Activated naive CD4-positive, alpha-beta T cell (primary cell): ENCODE data around the gene MPPED1.

Experiments used
- DNase-seq, 4 experiments: peaks; one replicate each; lab custom pipeline; 2025; lab: John Stamatoyannopoulos, UW

The MPPED1 gene

DNA sequence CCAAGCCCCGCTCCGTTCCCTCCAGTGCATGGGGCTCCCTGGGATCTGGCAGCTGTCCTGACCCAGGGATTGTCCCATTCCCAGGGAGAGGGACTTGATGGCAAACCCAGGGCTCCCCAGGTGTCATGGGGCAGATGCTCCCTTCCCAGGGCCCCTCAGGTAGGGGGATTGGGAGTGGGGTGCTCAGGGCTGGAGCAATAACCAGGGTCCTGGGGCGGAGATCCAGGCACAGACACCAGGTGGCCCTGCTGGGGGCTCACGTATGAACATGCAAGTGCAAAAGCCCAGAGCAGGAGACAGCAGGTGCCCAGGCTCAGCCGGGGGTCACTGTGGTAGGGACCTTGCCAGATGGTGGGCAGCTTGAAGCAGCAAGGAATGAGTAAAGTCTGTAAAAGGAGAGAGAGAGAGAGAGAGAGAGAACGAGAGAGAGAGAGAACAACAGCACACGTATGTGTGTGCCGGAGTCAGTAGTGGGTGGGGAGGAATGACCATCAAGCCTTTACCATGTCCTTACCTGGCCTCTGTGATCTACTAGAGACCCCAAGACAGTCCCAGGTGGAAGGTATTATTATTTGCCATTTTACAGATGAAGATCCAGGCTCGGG lies 19.3 kb upstream of the MPPED1 start:
- no peak for DNase-seq

DNA sequence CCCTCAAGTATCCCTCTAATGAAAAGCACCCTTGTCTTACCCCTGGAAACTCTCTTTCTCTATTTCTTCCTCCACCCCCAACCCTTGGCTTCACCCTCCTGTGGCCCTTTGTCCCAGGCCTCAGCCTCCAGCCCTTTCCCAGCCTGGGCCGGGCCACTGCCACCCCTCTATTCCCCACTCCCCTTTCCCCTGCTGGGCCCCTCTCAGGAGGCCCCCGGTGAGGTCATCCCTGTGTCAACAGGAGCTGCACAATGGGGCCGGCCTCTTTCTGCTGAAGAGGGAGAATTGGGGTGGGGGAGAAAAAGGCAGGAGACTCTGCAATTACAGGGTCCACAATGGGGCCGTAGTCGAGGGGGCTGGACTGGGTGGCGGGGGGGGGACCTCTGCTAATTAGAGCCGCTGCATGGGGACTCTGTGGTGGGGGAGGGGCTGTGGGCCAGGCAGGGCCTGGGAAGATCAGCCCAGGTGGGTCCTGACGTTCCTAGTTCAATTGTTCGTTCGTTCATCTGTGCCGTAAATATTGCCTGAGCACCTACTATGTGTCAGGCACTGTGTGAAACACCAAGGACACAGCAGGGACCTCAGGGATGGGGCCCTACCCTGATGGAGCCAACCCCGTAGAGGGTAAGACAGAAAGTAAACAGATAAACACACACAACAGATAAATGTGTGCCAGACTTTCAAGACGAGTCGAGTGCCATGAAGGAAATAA lies 18.5 kb upstream of the MPPED1 start:
- DNase-seq = no peak

DNA sequence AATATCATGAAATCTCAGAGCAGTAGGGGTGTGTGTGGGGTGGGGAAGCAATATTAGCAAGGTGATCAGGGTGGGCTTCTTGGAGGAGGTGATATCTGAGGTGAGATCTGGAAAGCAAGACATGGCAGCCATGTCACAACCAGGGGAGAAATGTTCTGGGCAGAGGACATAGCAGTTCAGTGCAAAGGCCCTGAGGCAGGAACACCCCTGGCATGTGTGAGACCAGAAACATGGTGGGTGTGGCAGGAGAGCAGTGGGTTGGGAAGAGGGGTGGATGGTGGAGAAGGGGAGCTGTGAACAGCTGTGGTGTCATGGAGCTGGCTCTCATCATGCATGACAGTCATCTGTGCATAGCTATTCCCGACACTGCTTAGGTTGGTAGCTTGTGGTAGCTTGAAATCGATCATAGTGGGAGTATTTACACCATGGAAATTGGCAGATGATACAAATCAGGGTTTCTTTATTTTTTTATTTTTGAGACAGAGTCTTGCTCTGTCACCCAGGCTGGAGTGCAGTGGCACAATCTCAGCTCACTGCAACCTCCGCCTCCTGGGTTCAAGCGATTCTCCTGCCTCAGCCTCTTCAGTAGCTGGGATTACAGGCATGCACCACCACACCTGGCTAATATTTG lies 17.9 kb upstream of the MPPED1 start:
- DNase-seq = no peak

DNA sequence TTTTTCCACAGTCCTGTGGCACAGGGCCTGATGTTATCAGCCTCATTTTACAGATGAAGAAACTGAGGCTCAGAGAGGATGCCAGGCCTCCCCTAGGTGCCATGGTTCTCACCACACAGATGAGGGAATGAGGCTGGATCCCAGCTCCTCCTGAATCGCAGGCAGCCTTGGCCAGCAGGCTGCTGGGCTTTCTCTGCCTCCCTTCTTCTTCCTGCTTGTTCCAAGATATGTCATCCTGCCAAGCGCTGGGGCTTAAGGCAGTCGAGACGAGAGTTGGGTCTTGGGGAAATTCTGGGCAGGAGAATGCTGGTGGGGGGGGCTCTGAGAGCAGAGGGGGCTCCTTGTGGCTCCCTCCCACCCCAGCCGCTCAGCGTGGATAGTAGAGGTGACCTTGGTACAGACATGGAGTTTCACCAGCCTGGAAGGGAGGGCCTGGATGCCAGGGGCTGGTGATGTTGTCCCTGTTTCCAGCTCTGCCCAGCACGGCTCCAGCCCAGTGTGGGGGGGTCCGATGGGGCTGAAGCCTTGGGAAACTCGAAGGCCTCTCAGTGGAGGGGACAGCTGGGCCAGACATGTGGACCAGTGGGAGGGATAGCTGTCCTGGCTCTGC lies 16.6 kb upstream of the MPPED1 start:
- DNase-seq = no peak

DNA sequence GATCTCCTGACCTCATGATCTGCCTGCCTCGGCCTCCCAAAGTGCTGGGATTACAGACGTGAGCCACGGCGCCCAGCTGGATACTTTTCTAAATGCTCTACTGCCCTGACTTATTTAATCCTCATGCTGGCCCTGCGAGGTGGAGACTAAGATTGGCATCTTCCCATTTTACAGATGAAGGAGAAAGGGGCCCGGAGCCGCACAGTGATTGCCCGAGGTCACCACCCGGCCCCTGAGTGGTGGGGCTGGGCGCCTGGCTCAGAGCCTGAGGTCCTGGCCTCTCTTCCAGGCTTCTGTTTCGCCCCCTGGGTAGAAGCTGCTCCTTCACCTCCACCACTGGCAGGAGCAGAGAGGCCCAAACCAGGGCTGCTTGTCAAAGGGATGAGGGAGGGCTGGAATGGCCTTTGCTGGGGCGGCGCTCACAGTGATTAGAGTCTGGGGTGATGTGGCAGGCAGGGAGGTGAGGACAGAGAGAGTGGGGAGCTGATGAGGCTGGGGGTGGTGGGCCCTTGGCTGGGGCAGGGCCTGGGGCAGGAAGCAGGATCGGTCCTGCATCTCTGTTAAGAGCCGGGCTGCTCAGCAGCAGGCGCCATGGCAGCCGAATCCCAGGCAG lies 15.4 kb upstream of the MPPED1 start:
- DNase-seq = no peak

DNA sequence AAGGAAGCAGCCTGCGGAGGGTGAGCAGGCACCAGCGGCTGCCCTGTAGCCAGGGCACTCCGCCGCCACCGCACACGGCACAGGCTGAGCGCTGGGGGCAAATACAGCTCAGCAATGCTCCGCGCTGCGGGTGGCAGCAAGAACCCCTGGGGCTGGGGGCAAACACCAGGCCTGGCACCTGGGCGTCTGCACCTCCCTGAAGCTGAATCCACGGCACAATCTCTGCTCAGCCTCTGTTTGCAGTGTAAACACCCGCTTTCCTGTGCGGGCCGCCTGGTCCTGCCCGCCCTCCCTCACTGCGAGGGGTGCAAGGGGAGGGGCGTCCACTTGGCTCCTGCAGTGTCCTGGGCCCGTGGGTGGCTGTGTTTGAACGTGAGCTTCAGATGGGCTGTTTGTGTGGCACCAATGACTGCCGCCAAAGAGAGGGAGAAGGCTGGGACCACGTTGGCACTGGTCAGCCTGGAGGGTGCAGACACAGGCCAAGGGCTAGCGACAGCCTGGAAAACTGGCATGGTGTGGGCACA lies 14.8 kb upstream of the MPPED1 start:
- no peak for DNase-seq

DNA sequence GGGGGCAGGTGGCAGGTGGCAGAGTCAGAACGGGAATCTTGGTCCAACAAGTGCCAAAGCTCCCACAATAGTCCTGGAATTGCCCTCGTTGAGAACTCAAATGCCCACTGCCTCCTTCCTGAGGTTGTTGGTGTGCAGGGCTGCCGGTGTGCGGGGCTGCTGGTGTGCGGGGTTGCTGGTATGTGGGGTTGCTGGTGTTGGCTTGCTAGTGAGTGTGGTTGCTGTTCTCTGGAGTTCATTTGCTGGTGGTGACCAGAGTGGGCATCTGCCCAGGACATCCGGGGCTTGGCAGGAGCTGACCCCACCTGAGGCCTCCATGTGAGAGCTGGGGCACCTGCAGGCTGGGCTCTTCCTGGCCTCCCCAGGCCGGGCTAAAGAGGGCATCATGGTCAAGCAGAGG lies 14.0 kb upstream of the MPPED1 start:
- no peak for DNase-seq

DNA sequence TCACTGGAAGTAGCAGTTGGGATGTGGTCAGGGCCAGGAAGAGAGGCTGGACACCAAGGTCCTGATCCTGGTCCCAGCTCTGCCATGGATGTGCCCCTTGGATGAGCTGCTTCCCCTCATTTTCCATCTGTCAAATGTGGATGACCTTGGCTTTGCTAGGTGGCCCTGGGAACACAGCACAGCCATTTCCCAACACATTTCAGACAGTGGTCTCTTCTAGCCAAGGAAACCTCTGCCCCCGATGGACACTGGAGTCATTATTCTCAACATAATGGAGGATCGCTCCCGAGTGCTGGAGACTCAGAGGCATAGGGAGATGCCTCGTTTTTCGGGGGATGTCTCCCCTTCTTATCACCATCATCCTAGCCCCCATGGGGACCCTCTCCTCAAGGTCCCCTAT lies 13.6 kb upstream of the MPPED1 start:
- DNase-seq = no peak

DNA sequence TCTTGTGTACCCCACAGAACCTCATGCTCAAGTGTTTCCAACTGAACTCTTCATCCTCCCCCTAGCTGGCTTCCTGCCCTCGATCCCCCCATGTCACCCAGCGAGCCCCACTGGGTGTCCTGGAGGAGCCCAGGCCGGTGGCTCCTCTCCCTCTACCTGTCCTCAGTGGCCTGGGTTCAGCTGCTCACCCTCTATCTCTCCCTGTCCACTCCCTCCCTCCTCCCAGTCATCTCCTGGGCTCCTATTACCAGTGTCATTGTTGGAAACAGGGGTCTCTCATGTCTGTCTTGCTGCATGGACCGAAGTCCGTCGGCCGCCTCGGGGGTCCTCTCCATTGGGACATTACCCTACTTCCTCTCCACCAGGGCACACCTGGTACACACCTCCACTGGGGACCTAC lies 12.9 kb upstream of the MPPED1 start:
- DNase-seq = no peak

DNA sequence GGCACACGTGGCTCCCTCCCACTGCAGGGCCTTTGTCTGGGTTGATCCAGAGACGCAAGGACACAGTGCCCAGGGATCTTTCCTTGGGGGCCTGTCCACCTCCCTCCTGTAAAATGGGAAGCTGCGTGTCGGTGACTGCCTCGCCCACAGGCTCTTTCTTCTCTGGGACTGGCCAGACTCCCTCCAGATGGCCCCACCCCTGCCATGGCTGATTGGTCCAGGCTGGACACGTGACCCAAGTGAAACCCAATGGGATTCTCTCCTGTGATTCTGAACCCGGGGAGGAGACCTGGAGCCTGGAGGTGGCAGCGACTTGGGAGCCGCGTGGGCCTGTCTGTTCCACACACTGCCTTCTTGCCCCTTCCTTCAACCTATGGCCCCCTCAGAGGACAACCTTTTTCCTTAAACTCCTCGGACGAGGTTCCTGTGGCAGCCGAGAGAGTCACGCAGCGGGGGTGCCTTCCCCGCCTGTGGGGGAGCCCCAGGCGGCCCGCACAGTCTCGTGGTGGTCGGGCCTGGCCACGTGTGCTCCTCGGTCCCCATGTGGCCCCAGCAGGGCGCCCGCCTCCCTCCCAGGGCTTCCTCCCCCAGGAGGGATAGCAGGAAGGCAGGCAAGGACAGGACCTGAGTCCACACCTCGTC lies 12.4 kb upstream of the MPPED1 start:
- DNase-seq = no peak

DNA sequence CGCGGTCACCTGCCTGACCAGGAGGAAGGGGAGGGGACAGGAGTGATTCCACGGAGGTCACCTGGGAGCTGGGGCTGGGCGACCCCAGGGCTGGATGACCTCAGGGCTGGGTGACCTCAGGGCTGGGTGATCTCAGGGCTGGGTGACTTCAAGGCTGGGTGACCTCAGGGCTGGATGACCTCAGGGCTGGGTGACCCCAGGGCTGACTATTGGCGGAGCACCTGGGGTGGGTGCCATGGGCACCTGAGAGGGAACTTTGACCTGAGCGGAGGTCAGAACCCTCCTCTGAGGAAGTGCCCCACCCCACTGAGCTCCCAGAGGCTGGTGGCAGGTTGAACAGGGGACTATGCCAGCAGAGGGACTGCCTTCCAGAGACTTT lies 11.8 kb upstream of the MPPED1 start:
- no peak for DNase-seq

DNA sequence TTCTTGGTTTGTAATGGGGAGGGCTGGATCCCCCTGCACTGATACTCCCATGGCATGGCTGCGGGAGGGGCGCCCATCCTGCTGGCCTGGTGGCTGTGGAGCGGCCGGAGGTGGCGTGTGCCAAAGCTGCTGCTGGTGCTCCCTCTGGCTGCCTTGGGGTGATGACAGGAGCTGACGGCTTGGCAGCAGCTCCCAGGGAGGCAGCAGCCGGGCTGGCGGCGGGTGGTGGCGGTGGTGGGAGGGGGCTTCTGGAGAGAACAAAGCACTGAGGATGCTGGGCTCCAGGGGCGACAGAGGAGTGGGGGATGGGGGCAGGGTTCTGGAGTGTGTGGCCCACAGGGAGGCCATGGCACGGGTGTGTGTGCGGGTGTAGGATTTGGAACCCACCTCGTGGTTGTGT lies 11.4 kb upstream of the MPPED1 start:
- DNase-seq = no peak

DNA sequence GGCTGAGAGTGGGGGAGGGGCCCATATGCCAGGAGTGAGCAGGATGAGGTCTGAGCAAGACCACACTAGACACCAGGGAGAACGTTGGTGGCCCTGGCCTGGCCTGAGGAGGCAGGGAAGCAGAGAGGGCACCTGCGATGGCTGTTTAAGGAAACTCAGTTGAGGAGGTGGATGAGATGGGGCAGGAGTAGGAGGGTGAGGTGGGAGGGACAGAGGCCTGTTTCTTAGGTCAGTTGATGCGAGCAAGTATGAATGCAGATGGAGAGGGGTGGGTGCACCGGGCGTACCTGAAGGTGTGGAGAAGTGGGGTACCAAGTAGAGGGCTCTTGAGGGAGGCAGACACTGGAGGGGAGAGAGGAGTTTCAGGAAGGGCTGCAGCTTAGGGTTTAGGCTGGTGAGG lies 10.6 kb upstream of the MPPED1 start:
- DNase-seq = no peak

DNA sequence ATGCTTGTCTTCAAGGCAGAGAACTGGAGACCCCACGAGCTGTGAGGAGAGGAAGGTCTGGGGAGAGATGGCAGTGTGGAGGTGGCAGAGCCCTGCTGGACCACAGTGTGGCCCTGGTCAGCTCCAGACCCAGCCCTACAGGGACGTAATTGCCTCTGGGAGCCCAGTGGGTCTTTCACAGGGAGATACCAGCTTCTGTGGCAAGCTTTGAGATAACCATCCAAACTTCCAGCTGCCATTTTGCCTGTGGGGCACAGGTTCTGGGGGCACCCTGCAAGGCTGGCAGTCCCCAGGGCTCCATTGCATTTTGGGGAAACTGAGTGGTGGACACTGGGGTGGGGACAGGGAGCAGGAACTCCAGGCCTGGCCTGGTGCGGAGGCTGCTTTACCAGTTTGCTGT lies 10.2 kb upstream of the MPPED1 start:
- no peak for DNase-seq

DNA sequence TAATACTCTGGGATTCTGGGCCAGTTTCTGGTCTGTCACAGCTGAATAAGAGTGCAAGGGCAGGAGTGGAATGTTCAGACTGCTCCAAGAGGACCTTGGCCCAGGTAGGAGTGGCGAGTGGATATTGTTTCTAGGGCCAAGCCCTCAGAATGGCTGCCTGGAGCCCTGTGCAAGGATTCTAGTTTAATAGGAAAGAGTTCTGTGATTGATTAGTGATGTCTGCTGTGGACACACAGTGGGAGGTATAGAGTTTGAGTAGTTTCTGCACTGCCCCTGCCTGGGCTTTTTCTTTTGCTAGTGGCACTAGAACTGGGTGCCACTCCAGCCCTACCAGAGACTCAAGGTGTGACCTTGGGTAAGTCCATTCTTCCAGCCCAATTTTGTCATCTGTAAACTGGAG lies 9.7 kb upstream of the MPPED1 start:
- no peak for DNase-seq

DNA sequence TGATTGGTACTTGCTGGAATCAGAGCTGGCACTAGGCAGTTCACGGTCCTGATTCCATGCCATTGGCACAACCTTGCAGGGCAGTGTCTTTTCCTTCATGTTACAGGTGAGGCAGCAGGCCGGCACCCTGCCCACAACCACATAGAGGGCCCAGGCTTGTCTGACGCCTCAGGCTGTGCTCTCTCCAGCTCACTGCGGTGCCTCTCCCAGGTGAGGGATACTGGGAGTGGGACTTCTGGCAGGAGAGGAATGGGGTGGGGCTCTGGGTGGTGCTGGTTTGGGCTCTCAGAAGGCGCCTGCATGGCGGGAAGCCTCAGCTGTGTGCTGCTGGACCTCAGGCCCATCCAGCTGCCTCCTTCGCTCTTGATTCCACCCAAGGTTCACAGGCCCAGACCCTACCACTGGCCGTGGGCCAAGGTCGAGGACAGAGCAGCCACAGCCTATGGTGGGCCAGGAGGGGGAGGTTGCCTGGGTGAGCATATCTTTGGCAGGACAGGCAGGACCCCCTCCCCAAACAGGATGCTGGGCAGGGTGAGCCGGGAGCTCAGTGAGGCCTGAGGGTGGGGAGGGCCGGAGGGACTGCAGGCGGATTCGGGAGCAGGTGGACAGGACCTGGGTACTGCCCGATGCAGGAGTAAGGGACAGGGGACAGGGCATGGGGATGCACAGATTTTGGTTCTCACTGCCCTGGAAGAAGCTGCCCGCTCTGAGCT lies 7.0 kb upstream of the MPPED1 start:
- no peak for DNase-seq

DNA sequence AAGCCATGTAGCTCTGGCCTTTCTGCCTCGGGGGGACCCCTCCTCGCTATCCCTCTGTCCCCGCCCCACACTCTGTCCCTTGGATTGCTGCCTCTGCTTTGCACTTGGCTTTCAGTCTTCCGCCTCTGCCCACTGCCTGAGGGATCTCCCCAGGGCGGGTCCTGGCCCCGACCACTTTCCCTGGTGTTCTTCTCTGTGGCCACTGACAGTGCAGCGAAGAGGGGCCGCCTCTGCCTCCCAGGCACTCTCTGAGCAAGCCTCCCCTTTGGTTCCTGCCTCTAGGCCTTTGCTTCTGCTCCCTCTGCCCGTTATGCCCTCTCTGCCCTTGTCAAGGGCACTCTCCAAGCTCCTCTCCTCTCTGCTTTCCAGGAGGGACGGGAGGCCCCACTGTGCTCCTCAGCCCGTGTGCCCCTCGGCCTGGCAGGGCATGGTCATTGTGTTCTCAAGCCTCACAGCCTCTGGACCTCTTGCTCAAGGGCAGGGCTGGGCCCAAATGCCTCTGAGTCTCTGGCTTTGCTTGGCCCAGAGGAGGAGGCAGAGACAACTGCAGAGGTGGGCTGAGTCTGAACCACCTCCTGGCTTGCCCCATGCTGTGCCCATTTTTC lies 5.5 kb upstream of the MPPED1 start:
- DNase-seq = no peak

DNA sequence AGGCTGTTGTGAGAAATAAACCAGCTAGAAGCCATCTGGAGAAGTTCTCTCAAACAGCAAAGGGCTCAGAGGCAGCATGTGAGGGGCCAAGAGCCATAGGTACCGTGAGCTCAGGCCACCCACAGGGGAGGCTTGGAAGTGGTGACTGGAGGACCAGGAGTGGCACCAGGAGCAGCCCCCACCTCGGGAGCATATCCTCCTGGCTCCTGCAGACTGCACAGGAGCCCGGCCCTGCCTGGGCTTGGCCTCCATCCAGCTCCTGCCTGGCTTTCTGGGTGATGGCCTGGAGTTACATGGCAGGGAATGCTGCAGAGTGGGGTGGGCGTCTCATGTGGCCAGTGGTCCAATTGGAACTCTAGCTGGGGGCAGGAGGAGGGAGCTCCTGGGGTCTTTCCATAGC lies 4.2 kb upstream of the MPPED1 start:
- DNase-seq = no peak

DNA sequence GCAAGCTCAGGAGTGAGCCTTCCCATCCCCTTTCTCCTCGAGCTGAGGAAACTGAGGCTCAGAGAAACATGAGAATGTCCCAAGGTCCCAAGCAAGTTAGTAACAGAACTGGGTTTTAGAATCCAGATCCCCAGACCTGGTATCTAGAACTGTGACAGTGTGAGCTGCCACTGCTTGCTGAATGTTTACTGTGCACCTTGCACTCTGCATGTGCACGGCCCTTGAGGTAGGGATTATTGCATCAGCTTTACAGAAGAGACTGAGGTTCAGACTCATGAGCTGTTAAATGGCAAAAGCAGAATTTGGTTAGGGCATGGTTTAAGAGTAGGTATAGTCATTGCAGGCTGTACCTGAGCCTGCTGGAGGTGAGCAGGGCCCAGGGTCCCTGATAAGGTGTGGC lies 3.8 kb upstream of the MPPED1 start:
- DNase-seq = no peak

DNA sequence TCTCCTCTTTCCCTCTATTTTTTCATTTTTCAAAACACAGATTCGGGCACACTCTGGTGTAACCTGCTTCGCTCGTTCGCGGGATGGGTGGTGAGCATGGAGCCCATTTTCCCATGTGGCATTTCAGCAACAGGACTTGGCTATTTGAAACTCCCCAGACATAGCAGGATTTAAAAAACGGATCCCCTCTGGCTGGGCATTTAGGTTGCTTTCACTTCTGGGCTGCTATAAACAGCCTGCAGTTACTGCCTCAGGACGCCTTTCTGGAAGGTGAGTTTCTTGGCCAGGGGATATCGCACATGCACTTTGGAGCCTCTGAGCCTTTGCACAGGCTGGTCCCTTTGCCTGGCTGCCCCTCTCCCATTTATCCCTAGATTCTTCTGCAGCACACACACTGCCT lies 2.8 kb upstream of the MPPED1 start:
- no peak for DNase-seq

DNA sequence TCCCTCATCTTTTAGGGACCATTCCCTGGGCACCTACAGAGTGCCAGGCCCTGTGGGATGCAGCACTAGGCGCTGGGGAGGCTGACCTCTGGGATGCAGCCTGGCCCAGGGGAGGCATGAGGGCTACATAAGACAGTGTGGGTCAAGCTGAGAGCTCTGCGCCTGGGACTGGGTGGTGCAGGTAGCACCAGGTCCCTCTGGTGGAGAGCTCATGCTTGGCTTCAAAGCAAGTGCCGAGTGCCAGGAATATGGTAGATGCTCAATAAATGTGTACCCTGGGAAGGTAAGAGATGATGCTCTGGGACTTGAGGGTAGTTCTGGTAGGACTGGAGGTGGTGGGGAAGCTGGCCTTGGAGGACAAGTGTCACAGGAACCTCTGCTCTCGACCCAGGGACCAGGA lies 2.0 kb upstream of the MPPED1 start:
- no peak for DNase-seq
